ENCODE results near the gene GALNT9. TPM values are rescaled to one million over a fixed set of nuclear protein-coding genes. Genes with fewer than 3 reads are reported as not detected.

The GALNT9 gene
- not detected for total RNA-seq

GRCh38 chr12:132329036-132329719 is at the start of gene GALNT9:
Gene GALNT9 (minus strand): TSS chr12:132329589. CDS start chr12:132329203, 386 bp downstream.

Small RNA genes lying within 50 kb of the gene (small RNA-seq; reads per million reads assigned to genes)
- gene AC138466.3 = 0 reads per million in 2 donors

Other genes with a start within 250 kb of the GALNT9 start
- 1 to 10 TPM; 6.7 to 8.9 TPM for gene DDX51, start 185.3 kb downstream of the GALNT9 start, total RNA-seq
- gene NOC4L, start 185.1 kb downstream of the GALNT9 start, total RNA-seq = 10 to 100 TPM; 13.4 to 24.6 TPM
- 1 to 10 TPM; 2.8 to 5.0 TPM for gene FBRSL1, start 160.6 kb upstream of the GALNT9 start, total RNA-seq

Measured in melanocyte of skin (primary cell).